IMR-90 (cell line): Measurements from ENCODE around the gene CCDC38. TPM values are rescaled to one million over a fixed set of nuclear protein-coding genes. Genes with fewer than 3 reads are reported as not detected.

Source experiments
- ATAC-seq: fragments of 200-7000 bp; cut with Tn5 transposase; 2 replicates; pipeline ENCODE4 v1.9.1; 2020; ENCODE audit warnings: low read depth, mild to moderate bottlenecking, moderate library complexity
- BruUV-seq: library from RNA; stranded (reverse); fragments of 400-500 nt; replicated peaks from 2 replicates; lab custom pipeline; 2021; lab: Mats Ljungman, UMichigan
- CTCF ChIA-PET: fragments of 300-600 bp; formaldehyde crosslinking; extraction: SDS; loops from one replicate; lab custom pipeline; 2021; ENCODE audit warnings: antibody characterized with exemption; lab: Yijun Ruan, JAX
- POLR2A ChIA-PET: fragments of 300-600 bp; sonication (Branson Sonifier 250); formaldehyde crosslinking; loops from one replicate; lab custom pipeline; 2022; ENCODE audit warnings: antibody characterized with exemption; ENCODE audit not compliant: unreplicated experiment; lab: Charles Lee
- DNase-seq: peaks from one replicate; pipeline ENCODE4 v3.0.0; 2013
- H2AFZ ChIP-seq: replicated peaks from 2 replicates; pipeline ENCODE3; 2013; ENCODE audit warnings: low read length, mild to moderate bottlenecking; ENCODE audit not compliant: poor library complexity
- H2AK5ac ChIP-seq: 2 replicates; pipeline ENCODE4 v1.6.1; 2013; ENCODE audit warnings: low read depth, low read length, inconsistent platforms
- H2AK9ac ChIP-seq: replicated peaks from 2 replicates; pipeline ENCODE3; 2013; ENCODE audit warnings: mild to moderate bottlenecking, low read depth, low read length, moderate library complexity; ENCODE audit not compliant: poor library complexity
- H2BK120ac ChIP-seq: 2 replicates; pipeline ENCODE4 v1.6.1; 2013; ENCODE audit warnings: low read depth, low read length, inconsistent platforms
- H2BK15ac ChIP-seq: 3 replicates; pipeline ENCODE4 v1.6.1; 2013; ENCODE audit warnings: low read depth, low read length, inconsistent platforms
- H2BK20ac ChIP-seq: 2 replicates; pipeline ENCODE4 v1.6.1; 2013; ENCODE audit warnings: low read depth, mild to moderate bottlenecking, inconsistent platforms, low read length, moderate library complexity
- H2BK5ac ChIP-seq: 2 replicates; pipeline ENCODE4 v1.6.1; 2013; ENCODE audit warnings: mild to moderate bottlenecking, low read depth, low read length, inconsistent platforms; ENCODE audit not compliant: poor library complexity, severe bottlenecking
- H3K14ac ChIP-seq: replicated peaks from 2 replicates; pipeline ENCODE4 v1.6.1; 2013; ENCODE audit warnings: low read depth, low read length, inconsistent platforms
- H3K18ac ChIP-seq: 2 replicates; pipeline ENCODE4 v1.6.1; 2013; ENCODE audit warnings: low read depth, low read length, control low read depth
- H3K23ac ChIP-seq: 2 replicates; pipeline ENCODE4 v1.6.1; 2013; ENCODE audit warnings: low read depth, low read length, inconsistent platforms
- H3K27ac ChIP-seq: 2 replicates; pipeline ENCODE4 v1.5.1; 2013; ENCODE audit warnings: mild to moderate bottlenecking, control low read depth, low read length; ENCODE audit not compliant: insufficient read depth
- H3K27me3 ChIP-seq: 2 replicates; pipeline ENCODE4 v1.6.1; 2013; ENCODE audit warnings: low read length; ENCODE audit not compliant: control insufficient read depth, insufficient read depth
- H3K36me3 ChIP-seq: 2 replicates; pipeline ENCODE4 v1.6.1; 2013; ENCODE audit warnings: low read length, mixed read lengths; ENCODE audit not compliant: control insufficient read depth, insufficient read depth
- H3K4ac ChIP-seq: 2 replicates; pipeline ENCODE4 v1.6.1; 2013; ENCODE audit warnings: low read depth, low read length, inconsistent platforms
- H3K4me1 ChIP-seq: 2 replicates; pipeline ENCODE4 v1.6.1; 2013; ENCODE audit warnings: low read length, mixed read lengths; ENCODE audit not compliant: control insufficient read depth, insufficient read depth
- H3K4me2 ChIP-seq: 2 replicates; pipeline ENCODE4 v1.6.1; 2013; ENCODE audit warnings: low read depth, mild to moderate bottlenecking, control low read depth, low read length, moderate library complexity
- H3K4me3 ChIP-seq: 2 replicates; pipeline ENCODE4 v1.5.1; 2013; ENCODE audit warnings: low read depth, mild to moderate bottlenecking, control low read depth, low read length, moderate library complexity; ENCODE audit not compliant: insufficient read depth
- H3K56ac ChIP-seq: 2 replicates; pipeline ENCODE4 v1.6.1; 2013; ENCODE audit warnings: low read length, inconsistent platforms; ENCODE audit not compliant: insufficient read depth; ENCODE audit errors: extremely low read depth
- H3K79me1 ChIP-seq, 2 experiments: 2 replicates each; pipeline ENCODE4 v1.6.1; 2013; ENCODE audit warnings: low read length in 2 of 2, inconsistent platforms in 1 of 2, low read depth in 1 of 2
- H3K9ac ChIP-seq: 2 replicates; pipeline ENCODE4 v1.6.1; 2013; ENCODE audit warnings: low read depth, low read length, control low read depth
- H3K9me1 ChIP-seq: 2 replicates; pipeline ENCODE4 v1.6.1; 2013; ENCODE audit warnings: low read length, inconsistent platforms; ENCODE audit not compliant: insufficient read depth
- H3K9me3 ChIP-seq: 2 replicates; pipeline ENCODE4 v1.6.1; 2013; ENCODE audit warnings: low read length; ENCODE audit not compliant: control insufficient read depth, insufficient read depth
- H4K20me1 ChIP-seq: 2 replicates; pipeline ENCODE4 v1.6.1; 2013; ENCODE audit warnings: low read length, inconsistent platforms; ENCODE audit not compliant: insufficient read depth
- H4K5ac ChIP-seq: 2 replicates; pipeline ENCODE4 v1.6.1; 2013; ENCODE audit warnings: mild to moderate bottlenecking, low read depth, low read length, control low read depth
- H4K8ac ChIP-seq, 2 experiments: 2 replicates each; pipeline ENCODE4 v1.6.1; 2013; ENCODE audit warnings: low read depth in 2 of 2, low read length in 2 of 2, control low read depth in 1 of 2, inconsistent platforms in 1 of 2
- H4K91ac ChIP-seq: 2 replicates; pipeline ENCODE4 v1.6.1; 2013; ENCODE audit warnings: low read depth, low read length, inconsistent platforms; ENCODE audit not compliant: insufficient read depth
- BHLHE40 ChIP-seq: fragments of 150-350 bp; IDR thresholded peaks from 2 replicates; pipeline ENCODE4 v1.6.1; 2016; ENCODE audit warnings: mild to moderate bottlenecking, low read depth, low read length
- CEBPB ChIP-seq: IDR thresholded peaks from 2 replicates; pipeline ENCODE4 v1.6.1; 2012; ENCODE audit warnings: low read depth, low read length, improper control_type of control experiment
- CHD1 ChIP-seq: IDR thresholded peaks from 2 replicates; pipeline ENCODE4 v1.6.1; 2012; ENCODE audit warnings: low read depth, low read length, improper control_type of control experiment
- CTCF ChIP-seq: conservative IDR thresholded peaks from 2 replicates; pipeline ENCODE4 v1.5.1; 2012; ENCODE audit warnings: mild to moderate bottlenecking, low read depth, low read length, improper control_type of control experiment
- ELK1 ChIP-seq: fragments of 150-350 bp; IDR thresholded peaks from 2 replicates; pipeline ENCODE4 v1.6.1; 2016; ENCODE audit warnings: low read depth, mild to moderate bottlenecking, low read length, moderate library complexity, borderline replicate concordance
- FOS ChIP-seq: fragments of 150-350 bp; IDR thresholded peaks from 2 replicates; pipeline ENCODE4 v1.6.1; 2016; ENCODE audit warnings: low read depth, low read length
- MAFK ChIP-seq: IDR thresholded peaks from 2 replicates; pipeline ENCODE4 v1.6.1; 2012; ENCODE audit warnings: low read depth, low read length, improper control_type of control experiment
- MAZ ChIP-seq: IDR thresholded peaks from 2 replicates; pipeline ENCODE4 v1.6.1; 2012; ENCODE audit warnings: low read depth, mild to moderate bottlenecking, low read length, improper control_type of control experiment, moderate library complexity, borderline replicate concordance
- MXI1 ChIP-seq: IDR thresholded peaks from 2 replicates; pipeline ENCODE4 v1.6.1; 2012; ENCODE audit warnings: low read depth, mild to moderate bottlenecking, low read length, moderate library complexity, borderline replicate concordance
- NFE2L2 ChIP-seq: fragments of 150-350 bp; IDR thresholded peaks from 2 replicates; pipeline ENCODE4 v1.6.1; 2016; ENCODE audit warnings: low read depth, mild to moderate bottlenecking, low read length
- POLR2A ChIP-seq: IDR thresholded peaks from 2 replicates; pipeline ENCODE4 v1.6.1; 2012; ENCODE audit warnings: mild to moderate bottlenecking, low read depth, low read length
- RAD21 ChIP-seq: IDR thresholded peaks from 2 replicates; pipeline ENCODE4 v1.6.1; 2012; ENCODE audit warnings: low read length, improper control_type of control experiment
- RCOR1 ChIP-seq: IDR thresholded peaks from 2 replicates; pipeline ENCODE4 v1.6.1; 2012; ENCODE audit warnings: mild to moderate bottlenecking, low read length, improper control_type of control experiment; ENCODE audit not compliant: insufficient replicate concordance
- RFX5 ChIP-seq: IDR thresholded peaks from 2 replicates; pipeline ENCODE4 v1.8.0; 2012; ENCODE audit warnings: low read depth, mild to moderate bottlenecking, low read length, moderate library complexity
- SMC3 ChIP-seq: fragments of 150-350 bp; IDR thresholded peaks from 2 replicates; pipeline ENCODE4 v1.6.1; 2016; ENCODE audit warnings: low read depth, mild to moderate bottlenecking, antibody characterized with exemption, low read length, moderate library complexity
- USF2 ChIP-seq: fragments of 150-350 bp; IDR thresholded peaks from 2 replicates; pipeline ENCODE4 v1.6.1; 2017; ENCODE audit warnings: mild to moderate bottlenecking, antibody characterized with exemption, low read length, low read depth
- dilution Hi-C: fragments of 300-500 bp; cut with HindIII; formaldehyde crosslinking; loops from one replicate; pipeline ENCODE4 v1.14.3; 2018; ENCODE audit warnings: low sequenced_read_pairs; ENCODE audit not compliant: unreplicated experiment
- in situ Hi-C: fragments of 300-500 bp; cut with MboI; formaldehyde crosslinking; loops from 3 replicates; pipeline ENCODE4 v1.14.3; 2019; ENCODE audit warnings: low sequenced_read_pairs, inconsistent platforms, mixed read lengths
- intact Hi-C: fragments of 100-400 bp; cut with micrococcal nuclease; formaldehyde crosslinking; loops from 2 replicates; pipeline ENCODE4 v1.10.0; 2022
- polyA plus RNA-seq, 3 experiments: library from polyadenylated mRNA; depleted of rRNA; stranded (reverse); fragments of >200 nt; gene quantifications; 2 replicates each; pipeline ENCODE4 v1.2.3, GENCODE V29; 2012; ENCODE audit warnings: low replicate concordance in 1 of 3
- total RNA-seq: library from RNA; depleted of rRNA; stranded (reverse); fragments of >200 nt; gene quantifications from 2 replicates; pipeline ENCODE4 v1.2.3, GENCODE V29; 2012

Gene CCDC38
- total and polyA plus RNA-seq, 2 of the 4 experiments (the other 2 are of a cell fraction): not detected

- no peaks in the 10 kb centered on the region for H4K20me1 ChIP-seq
- H2AFZ ChIP-seq: no peak overlapping the region
- H2AK5ac ChIP-seq: no peak overlapping the region
- dilution Hi-C loops (no loop called here), in situ Hi-C loops (no loop called here), intact Hi-C loops (no loop called here)
- no peak overlapping the region for H3K23ac ChIP-seq
- no peak overlapping the region for H3K56ac ChIP-seq
- no peaks in the 10 kb centered on the region for H3K9me1 ChIP-seq
- DNase-seq (no peak), ATAC-seq (no peak)
- H3K27ac ChIP-seq: no peak overlapping the region
- no peak overlapping the region for H2BK120ac ChIP-seq
- H3K27me3 ChIP-seq: peaks cover 10% of the 10 kb centered on the region
- no peak overlapping the region for H3K4me3 ChIP-seq
- no peak overlapping the region for H3K4ac ChIP-seq
- H3K4me1 ChIP-seq: no peaks in the 10 kb centered on the region
- no peak overlapping the region for H2BK20ac ChIP-seq
- no peaks in the 10 kb centered on the region for H3K79me1 ChIP-seq
- H4K5ac ChIP-seq: no peak overlapping the region
- TF ChIP-seq CTCF (no peak), CEBPB (no peak), RAD21 (no peak), SMC3 (no peak), MAZ (no peak), NFE2L2 (no peak), MXI1 (no peak), FOS (no peak), USF2 (no peak), POLR2A (no peak), ELK1 (no peak), RCOR1 (no peak), MAFK (no peak), RFX5 (no peak), BHLHE40 (no peak), CHD1 (no peak)
- H3K36me3 ChIP-seq: no peaks in the 10 kb centered on the region
- ChIA-PET CTCF (interaction anchor here (1.0 kb wide), 1 partner anchor 32 kb away, joined by 3 read pairs; no protein-coding TSS in a partner anchor), POLR2A (no interaction called here)
- H4K91ac ChIP-seq: no peak overlapping the region
- H2AK9ac ChIP-seq: no peak overlapping the region
- no peak overlapping the region for H3K9ac ChIP-seq
- H3K18ac ChIP-seq: no peak overlapping the region
- no TSS peak for BruUV-seq
- no peak overlapping the region for H4K8ac ChIP-seq
- no peak overlapping the region for H2BK5ac ChIP-seq
- no peak overlapping the region for H2BK15ac ChIP-seq
- no peak overlapping the region for H3K14ac ChIP-seq
- no peaks in the 10 kb centered on the region for H3K9me3 ChIP-seq
- no peak overlapping the region for H3K4me2 ChIP-seq
Observed at GRCh38 chr12:95951515-95951914, 9.1 kb upstream of the CCDC38 start.
